Pancreas (tissue), 10 donors: ENCODE results near the gene TMEM121. TPM values are rescaled to one million over a fixed set of nuclear protein-coding genes. Genes with fewer than 3 reads are reported as not detected.

Source experiments
- ATAC-seq, 4 donors: fragments of 200-7000 bp; cut with Tn5 transposase; one replicate each; pipeline versions ENCODE4 v1.8.0 to v1.9.1; 2020; ENCODE audit warnings: mild to moderate bottlenecking in 4 of 4, moderate library complexity in 4 of 4
- DNase-seq, 6 donors: peaks; one replicate each; pipeline ENCODE4 v3.0.0-alpha.2; 2020
- FAIRE-seq: peaks from 2 replicates; lab custom pipeline; 2012; peaks lifted over from hg19 to GRCh38; lab: Jason Lieb, UNC
- H3K27ac ChIP-seq, 4 donors: fragments of 200-600 bp; sonication (generic); 1 replicate in 3 of 4; 2 replicates in 1 of 4; pipeline versions ENCODE4 v1.5.0 to v1.8.0; 2020
- H3K27me3 ChIP-seq, 4 donors: fragments of 200-600 bp; one replicate each; pipeline ENCODE4 v1.8.0; 2021
- H3K36me3 ChIP-seq, 3 donors: fragments of 200-600 bp; sonication (generic) in 1 of 3; one replicate each; pipeline versions ENCODE4 v1.5.0 to v1.8.0; 2020 to 2021
- H3K4me1 ChIP-seq, 3 donors: fragments of 200-600 bp; one replicate each; pipeline ENCODE4 v1.8.0; 2021
- H3K4me3 ChIP-seq, 4 donors: fragments of 200-600 bp; sonication (generic) in 2 of 4; one replicate each; pipeline versions ENCODE4 v1.5.0 to v1.8.0; 2020 to 2021
- H3K9me3 ChIP-seq, 4 donors: fragments of 200-600 bp; one replicate each; pipeline ENCODE4 v1.8.0; 2021
- CTCF ChIP-seq, 4 donors: fragments of 200-600 bp; sonication (generic) in 3 of 4; IDR thresholded peaks; one replicate each; pipeline versions ENCODE4 v1.5.0 to v1.8.0; 2021; ENCODE audit warnings: antibody characterized with exemption in 4 of 4
- WGBS, 2 donors: extraction: QIAGEN DNeasy Blood & Tissue Kit; methylation state at CpG; one replicate each; pipeline ENCODE4 v1.1.7; 2013; 5-methylcytosine and 5-hydroxymethylcytosine counted together
- intact Hi-C, 3 donors: fragments of 100-400 bp; cut with DNase I; formaldehyde crosslinking; loops; one replicate each; pipeline versions ENCODE4 v1.11.1 to v1.14.2; 2022
- polyA plus RNA-seq, 2 donors: library from polyadenylated mRNA; stranded (reverse); fragments of 200-250 nt; gene quantifications; one replicate each; pipeline ENCODE4 v1.2.3, GENCODE V29; 2013
- total RNA-seq, 6 donors: library from RNA; stranded (reverse); fragmentation: NEBNext Ultra II Directional in 4 of 6; extraction: Animal tissue kit (Norgen Biotek cat#: 25700) in 4 of 6; gene quantifications; one replicate each; pipeline versions ENCODE4 v1.2.1 to v1.2.4, GENCODE V29; 2021 to 2023
- donor health status: healthy with polysubstance abuse.
- donor health status: DM: no; HTN: no; CAD: no; lungs with moderate emphysema.
- donor health status: DM: no; HTN: no; CAD: no.
- donor health status: control.
- donor health status: control.
- donor health status: Bipolar disorder and iron deficiency.
- donor health status: DM: yes; HTN: yes; CAD: no.
- donor health status: DM: no; HTN: no; CAD: no.
- donor health status: DM: no; HTN: no; CAD: no.
- donor health status: DM: yes; HTN: yes; CAD: no.

Gene TMEM121
- total and polyA plus RNA-seq, 8 donors = 0.92 to 3.3 (median 1.8) TPM

- DNase-seq (peak in 1 of 6 donors; percentile 51), FAIRE-seq (no peak), ATAC-seq (no peak)
- Histone ChIP-seq H3K4me1 (no peaks in the 10 kb centered on the region), H3K36me3 (no peaks in the 10 kb centered on the region), H3K27ac (no peak overlapping the region), H3K4me3 (no peak overlapping the region), H3K27me3 (no peaks in the 10 kb centered on the region), H3K9me3 (no peaks in the 10 kb centered on the region)
- no peak for TF ChIP-seq CTCF (IDR thresholded peaks at IDR 0.05)
- intact Hi-C loops = no loop called here
- 76 to 93% methylated on average over 7 of the region's 7 CpGs for WGBS, 2 donors
Measured at GRCh38 chr14:105503296-105503640, 23.1 kb upstream of the TMEM121 start.

- intact Hi-C loops = no loop called here
- Histone ChIP-seq H3K4me1 (no peaks in the 10 kb centered on the region), H3K36me3 (no peaks in the 10 kb centered on the region), H3K27me3 (no peaks in the 10 kb centered on the region), H3K4me3 (no peak overlapping the region), H3K9me3 (no peaks in the 10 kb centered on the region), H3K27ac (no peak overlapping the region)
- ATAC-seq (no peak), FAIRE-seq (no peak), DNase-seq (peak in 1 of 6 donors; percentile 68)
- 65 to 83% methylated on average over 28 to 29 of the region's 29 CpGs for WGBS, 2 donors
- no peak for TF ChIP-seq CTCF (IDR thresholded peaks at IDR 0.05)
Measured at GRCh38 chr14:105503935-105504692, 22.3 kb upstream of the TMEM121 start.

- H3K9me3 ChIP-seq = no peaks in the 10 kb centered on the region
- no peaks in the 10 kb centered on the region for H3K27me3 ChIP-seq
- no peak overlapping the region for H3K27ac ChIP-seq
- WGBS, 2 donors = 81 to 83% methylated on average over 16 of the region's 16 CpGs
- no peak for TF ChIP-seq CTCF (IDR thresholded peaks at IDR 0.05)
- FAIRE-seq (no peak), DNase-seq (peak in 1 of 6 donors; percentile 51), ATAC-seq (no peak)
- H3K4me1 ChIP-seq = no peaks in the 10 kb centered on the region
- H3K36me3 ChIP-seq = no peaks in the 10 kb centered on the region
- no peak overlapping the region for H3K4me3 ChIP-seq
- intact Hi-C loops = no loop called here
Measured at GRCh38 chr14:105505101-105505500, 21.3 kb upstream of the TMEM121 start.

GRCh38 chr14:105507247-105507646 is 19.1 kb upstream of the TMEM121 start:
- FAIRE-seq = no peak
- Histone ChIP-seq H3K27ac (no peak overlapping the region), H3K9me3 (no peaks in the 10 kb centered on the region), H3K4me3 (no peak overlapping the region), H3K36me3 (no peaks in the 10 kb centered on the region), H3K27me3 (no peaks in the 10 kb centered on the region), H3K4me1 (no peaks in the 10 kb centered on the region)
- no peak for ATAC-seq
- DNase-seq = peak in 1 of 6 donors; percentile 24
- 57 to 61% methylated on average over 17 of the region's 17 CpGs for WGBS, 2 donors
- TF ChIP-seq CTCF (IDR thresholded peaks at IDR 0.05) = no peak
- intact Hi-C loops = no loop called here

GRCh38 chr14:105508069-105508468 is 18.3 kb upstream of the TMEM121 start:
- Histone ChIP-seq H3K9me3 (no peaks in the 10 kb centered on the region), H3K4me1 (no peaks in the 10 kb centered on the region), H3K36me3 (no peaks in the 10 kb centered on the region), H3K4me3 (no peak overlapping the region), H3K27ac (no peak overlapping the region), H3K27me3 (no peaks in the 10 kb centered on the region)
- FAIRE-seq = no peak
- WGBS, 2 donors = 48 to 78% methylated on average over 16 of the region's 16 CpGs
- no peak for ATAC-seq
- TF ChIP-seq CTCF (IDR thresholded peaks at IDR 0.05) = no peak
- intact Hi-C loops = no loop called here
- DNase-seq = peak in 1 of 6 donors; percentile 21
